ENCODE measurements around the gene DMD.

The DMD gene

GRCh38 chrX:31704938-31705337, 1506.4 kb downstream of the DMD start:
- no peak for DNase-seq
- no peaks in the 10 kb centered on the region for H3K4me1 ChIP-seq (ENCODE audit: control insufficient read depth, insufficient read depth, low read length, poor library complexity, severe bottlenecking)

DNA sequence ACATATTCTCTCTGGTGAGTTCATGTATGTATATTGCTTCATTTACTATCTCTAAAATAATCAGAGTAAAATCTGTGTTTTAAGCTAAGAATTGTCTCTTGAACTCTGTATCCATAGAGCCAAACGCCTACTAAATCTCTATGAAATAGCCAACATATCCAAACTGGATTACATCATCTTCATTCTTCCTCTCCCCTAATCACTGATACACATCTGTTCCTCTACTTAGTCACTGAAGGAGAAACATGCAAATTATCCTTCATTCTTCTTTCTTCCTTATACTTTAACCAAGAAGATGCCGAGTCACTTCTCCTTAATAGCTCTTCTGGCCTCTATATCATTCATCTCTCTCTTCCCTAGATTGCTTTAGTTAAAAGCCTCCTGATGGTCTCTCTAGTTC, 1509.1 kb downstream of the DMD start:
- no peak overlapping the region for H3K4me3 ChIP-seq (ENCODE audit: insufficient read depth, low read depth, low read length, poor library complexity, severe bottlenecking)
- DNase-seq: no peak

More at GRCh38 chrX:31704938-31705337, 1506.4 kb downstream of the DMD start:
- Histone ChIP-seq H3K27me3 (replicated peaks; ENCODE audit: control insufficient read depth, insufficient read depth, low read length, poor library complexity, severe bottlenecking) (no peaks in the 10 kb centered on the region), H3K9me3 (ENCODE audit: control insufficient read depth, low read length) (no peaks in the 10 kb centered on the region), H3K4me3 (ENCODE audit: insufficient read depth, low read depth, low read length, poor library complexity, severe bottlenecking) (no peak overlapping the region), H3K36me3 (ENCODE audit: control insufficient read depth, insufficient read depth, low read length) (no peaks in the 10 kb centered on the region), H3K27ac (ENCODE audit: insufficient read depth, low read length, poor library complexity, severe bottlenecking) (no peak overlapping the region)

DNA sequence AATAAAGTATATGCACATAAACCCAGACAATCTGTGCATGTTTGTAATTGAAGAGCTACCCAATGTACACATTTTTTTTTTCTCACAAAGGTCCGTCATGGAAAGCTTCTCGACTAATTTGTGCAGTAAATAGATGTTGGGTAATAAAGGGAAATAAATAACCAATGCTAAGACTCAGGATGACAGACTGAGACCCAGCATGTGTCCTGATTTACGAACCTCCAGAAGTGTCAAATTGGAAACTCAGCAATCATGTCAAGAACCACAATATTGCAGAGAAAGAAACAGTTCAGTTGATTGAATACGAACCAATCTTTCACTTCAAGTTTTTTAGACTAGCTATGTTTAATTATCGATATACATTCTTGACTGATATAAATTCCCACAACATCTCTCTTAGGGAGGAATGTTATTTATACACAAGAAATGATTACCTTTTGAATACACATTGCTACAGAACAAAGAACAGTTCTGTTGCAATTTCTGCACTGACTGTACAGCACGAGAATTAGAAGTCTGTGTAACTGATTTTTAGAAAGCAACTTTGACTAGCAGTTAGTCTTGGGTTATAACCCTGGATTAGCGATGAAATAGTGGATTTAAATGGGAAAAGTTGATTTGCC, 1513.9 kb downstream of the DMD start:
- DNase-seq: no peak
- H3K4me3 ChIP-seq (ENCODE audit: insufficient read depth, low read depth, low read length, poor library complexity, severe bottlenecking): no peak overlapping the region
- no peaks in the 10 kb centered on the region for H3K36me3 ChIP-seq (ENCODE audit: control insufficient read depth, insufficient read depth, low read length)
- no peaks in the 10 kb centered on the region for H3K27me3 ChIP-seq (replicated peaks; ENCODE audit: control insufficient read depth, insufficient read depth, low read length, poor library complexity, severe bottlenecking)
- no peak overlapping the region for H3K27ac ChIP-seq (ENCODE audit: insufficient read depth, low read length, poor library complexity, severe bottlenecking)
- no peaks in the 10 kb centered on the region for H3K9me3 ChIP-seq (ENCODE audit: control insufficient read depth, low read length)
- H3K4me1 ChIP-seq (ENCODE audit: control insufficient read depth, insufficient read depth, low read length, poor library complexity, severe bottlenecking): no peaks in the 10 kb centered on the region

More for the DNA sequence above, 1509.1 kb downstream of the DMD start:
- Histone ChIP-seq H3K4me1 (ENCODE audit: control insufficient read depth, insufficient read depth, low read length, poor library complexity, severe bottlenecking) (no peaks in the 10 kb centered on the region), H3K27ac (ENCODE audit: insufficient read depth, low read length, poor library complexity, severe bottlenecking) (no peak overlapping the region), H3K9me3 (ENCODE audit: control insufficient read depth, low read length) (no peaks in the 10 kb centered on the region), H3K36me3 (ENCODE audit: control insufficient read depth, insufficient read depth, low read length) (no peaks in the 10 kb centered on the region), H3K27me3 (replicated peaks; ENCODE audit: control insufficient read depth, insufficient read depth, low read length, poor library complexity, severe bottlenecking) (no peaks in the 10 kb centered on the region)

- H3K27me3 ChIP-seq (replicated peaks; ENCODE audit: control insufficient read depth, insufficient read depth, low read length, poor library complexity, severe bottlenecking): no peaks in the 10 kb centered on the region
- no peaks in the 10 kb centered on the region for H3K36me3 ChIP-seq (ENCODE audit: control insufficient read depth, insufficient read depth, low read length)
- no peaks in the 10 kb centered on the region for H3K9me3 ChIP-seq (ENCODE audit: control insufficient read depth, low read length)
- no peak overlapping the region for H3K4me3 ChIP-seq (ENCODE audit: insufficient read depth, low read depth, low read length, poor library complexity, severe bottlenecking)
- no peak for DNase-seq
- H3K27ac ChIP-seq (ENCODE audit: insufficient read depth, low read length, poor library complexity, severe bottlenecking): no peak overlapping the region
- no peaks in the 10 kb centered on the region for H3K4me1 ChIP-seq (ENCODE audit: control insufficient read depth, insufficient read depth, low read length, poor library complexity, severe bottlenecking)
Measured at GRCh38 chrX:31679861-31680260, 1531.5 kb downstream of the DMD start.

GRCh38 chrX:31670245-31670644, 1541.1 kb downstream of the DMD start:
- DNase-seq: no peak
- Histone ChIP-seq H3K36me3 (ENCODE audit: control insufficient read depth, insufficient read depth, low read length) (no peaks in the 10 kb centered on the region), H3K4me1 (ENCODE audit: control insufficient read depth, insufficient read depth, low read length, poor library complexity, severe bottlenecking) (no peaks in the 10 kb centered on the region), H3K27me3 (replicated peaks; ENCODE audit: control insufficient read depth, insufficient read depth, low read length, poor library complexity, severe bottlenecking) (no peaks in the 10 kb centered on the region), H3K4me3 (ENCODE audit: insufficient read depth, low read depth, low read length, poor library complexity, severe bottlenecking) (no peak overlapping the region), H3K27ac (ENCODE audit: insufficient read depth, low read length, poor library complexity, severe bottlenecking) (no peak overlapping the region), H3K9me3 (ENCODE audit: control insufficient read depth, low read length) (no peaks in the 10 kb centered on the region)

DNA sequence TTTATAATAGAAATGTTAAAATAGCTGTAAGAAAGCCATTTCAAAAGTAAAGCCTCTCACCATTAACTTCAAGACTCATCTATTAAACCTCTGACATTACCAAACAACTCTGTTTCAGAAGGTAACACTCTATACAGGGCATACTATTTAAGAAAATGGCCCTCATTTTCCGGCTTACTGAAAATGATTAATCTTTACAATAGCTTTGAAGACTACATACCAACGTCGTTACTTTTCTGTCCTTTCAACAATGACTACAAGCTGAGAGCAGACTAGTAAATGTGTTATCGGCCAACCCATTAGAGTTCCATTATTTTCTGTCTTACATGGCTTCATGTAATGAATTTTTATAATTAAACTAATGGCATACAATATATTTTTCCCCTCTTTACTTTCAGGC, 1545.9 kb downstream of the DMD start:
- H3K36me3 ChIP-seq (ENCODE audit: control insufficient read depth, insufficient read depth, low read length): no peaks in the 10 kb centered on the region
- no peak overlapping the region for H3K4me3 ChIP-seq (ENCODE audit: insufficient read depth, low read depth, low read length, poor library complexity, severe bottlenecking)
- H3K27me3 ChIP-seq (replicated peaks; ENCODE audit: control insufficient read depth, insufficient read depth, low read length, poor library complexity, severe bottlenecking): no peaks in the 10 kb centered on the region
- H3K27ac ChIP-seq (ENCODE audit: insufficient read depth, low read length, poor library complexity, severe bottlenecking): no peak overlapping the region
- no peaks in the 10 kb centered on the region for H3K9me3 ChIP-seq (ENCODE audit: control insufficient read depth, low read length)
- no peaks in the 10 kb centered on the region for H3K4me1 ChIP-seq (ENCODE audit: control insufficient read depth, insufficient read depth, low read length, poor library complexity, severe bottlenecking)
- no peak for DNase-seq

DNA sequence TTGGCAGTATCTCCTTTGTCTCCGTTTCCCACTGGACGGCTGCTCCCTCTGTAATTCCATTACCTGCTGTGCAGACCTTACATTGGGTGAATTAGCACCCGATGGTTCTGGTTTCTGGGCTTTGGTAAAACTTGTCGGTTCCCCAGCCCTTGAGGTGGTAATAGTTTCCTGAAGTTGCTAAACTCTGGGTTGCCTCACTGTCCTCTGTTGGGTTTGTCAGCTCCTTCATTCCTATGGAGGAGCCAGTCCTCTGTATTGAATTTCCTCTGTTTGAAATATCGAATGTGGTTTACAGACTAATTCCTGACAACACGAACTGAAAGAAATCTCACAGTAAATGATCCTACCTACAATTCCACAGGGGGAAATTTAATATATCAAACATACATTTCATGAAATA, 1548.2 kb downstream of the DMD start:
- Histone ChIP-seq H3K4me3 (ENCODE audit: insufficient read depth, low read depth, low read length, poor library complexity, severe bottlenecking) (no peak overlapping the region), H3K27ac (ENCODE audit: insufficient read depth, low read length, poor library complexity, severe bottlenecking) (no peak overlapping the region)

GRCh38 chrX:31661280-31661810, 1550.0 kb downstream of the DMD start:
- no peaks in the 10 kb centered on the region for H3K9me3 ChIP-seq (ENCODE audit: control insufficient read depth, low read length)
- DNase-seq: no peak
- H3K4me1 ChIP-seq (ENCODE audit: control insufficient read depth, insufficient read depth, low read length, poor library complexity, severe bottlenecking): no peaks in the 10 kb centered on the region
- H3K4me3 ChIP-seq (ENCODE audit: insufficient read depth, low read depth, low read length, poor library complexity, severe bottlenecking): no peak overlapping the region
- no peaks in the 10 kb centered on the region for H3K27me3 ChIP-seq (replicated peaks; ENCODE audit: control insufficient read depth, insufficient read depth, low read length, poor library complexity, severe bottlenecking)
- no peak overlapping the region for H3K27ac ChIP-seq (ENCODE audit: insufficient read depth, low read length, poor library complexity, severe bottlenecking)
- H3K36me3 ChIP-seq (ENCODE audit: control insufficient read depth, insufficient read depth, low read length): no peaks in the 10 kb centered on the region

More for the DNA sequence above, 1548.2 kb downstream of the DMD start:
- Histone ChIP-seq H3K4me1 (ENCODE audit: control insufficient read depth, insufficient read depth, low read length, poor library complexity, severe bottlenecking) (no peaks in the 10 kb centered on the region), H3K9me3 (ENCODE audit: control insufficient read depth, low read length) (no peaks in the 10 kb centered on the region), H3K27me3 (replicated peaks; ENCODE audit: control insufficient read depth, insufficient read depth, low read length, poor library complexity, severe bottlenecking) (no peaks in the 10 kb centered on the region), H3K36me3 (ENCODE audit: control insufficient read depth, insufficient read depth, low read length) (no peaks in the 10 kb centered on the region)
- no peak for DNase-seq

DNA sequence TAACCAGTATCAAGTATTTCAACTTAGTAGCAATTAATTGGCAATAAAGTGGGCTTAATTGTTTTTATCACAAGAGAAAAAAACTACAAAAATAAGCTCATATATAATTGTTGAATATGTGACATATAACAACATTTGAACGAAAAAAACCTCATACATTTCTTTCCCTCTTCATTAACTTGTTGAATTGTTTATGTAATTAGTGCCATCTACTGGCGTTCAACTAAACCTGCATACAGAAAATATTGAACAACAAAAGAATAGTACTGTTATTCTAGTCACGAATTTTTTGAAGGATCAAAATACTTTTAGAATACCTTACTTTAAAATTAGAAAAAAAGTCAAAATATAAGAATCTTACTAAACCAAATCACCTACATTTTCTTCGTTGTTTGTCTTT, 1553.0 kb downstream of the DMD start:
- H3K27me3 ChIP-seq (replicated peaks; ENCODE audit: control insufficient read depth, insufficient read depth, low read length, poor library complexity, severe bottlenecking): no peaks in the 10 kb centered on the region
- H3K4me3 ChIP-seq (ENCODE audit: insufficient read depth, low read depth, low read length, poor library complexity, severe bottlenecking): no peak overlapping the region
- DNase-seq: no peak
- no peaks in the 10 kb centered on the region for H3K9me3 ChIP-seq (ENCODE audit: control insufficient read depth, low read length)
- H3K27ac ChIP-seq (ENCODE audit: insufficient read depth, low read length, poor library complexity, severe bottlenecking): no peak overlapping the region
- no peaks in the 10 kb centered on the region for H3K4me1 ChIP-seq (ENCODE audit: control insufficient read depth, insufficient read depth, low read length, poor library complexity, severe bottlenecking)
- no peaks in the 10 kb centered on the region for H3K36me3 ChIP-seq (ENCODE audit: control insufficient read depth, insufficient read depth, low read length)

- DNase-seq: no peak
- H3K4me1 ChIP-seq (ENCODE audit: control insufficient read depth, insufficient read depth, low read length, poor library complexity, severe bottlenecking): no peaks in the 10 kb centered on the region
Measured at GRCh38 chrX:31656013-31656412, 1555.3 kb downstream of the DMD start.

More at GRCh38 chrX:31656013-31656412, 1555.3 kb downstream of the DMD start:
- no peak overlapping the region for H3K27ac ChIP-seq (ENCODE audit: insufficient read depth, low read length, poor library complexity, severe bottlenecking)
- H3K9me3 ChIP-seq (ENCODE audit: control insufficient read depth, low read length): no peaks in the 10 kb centered on the region
- no peaks in the 10 kb centered on the region for H3K36me3 ChIP-seq (ENCODE audit: control insufficient read depth, insufficient read depth, low read length)
- H3K27me3 ChIP-seq (replicated peaks; ENCODE audit: control insufficient read depth, insufficient read depth, low read length, poor library complexity, severe bottlenecking): no peaks in the 10 kb centered on the region
- no peak overlapping the region for H3K4me3 ChIP-seq (ENCODE audit: insufficient read depth, low read depth, low read length, poor library complexity, severe bottlenecking)
